Natural killer cell (primary cell): ENCODE data around the gene JOSD2. TPM values are rescaled to one million over a fixed set of nuclear protein-coding genes. Genes with fewer than 3 reads are reported as not detected.

Experiments
- ATAC-seq, 3 donors: fragments of 150-1000 bp in 2 of 3; fragments of 200-7000 bp in 1 of 3; cut with Tn5 transposase; 1 replicate in 1 of 3; 2 replicates in 2 of 3; pipeline ENCODE4 v1.10.0; 2021; ENCODE audit warnings: mild to moderate bottlenecking in 2 of 3, moderate library complexity in 2 of 3
- DNase-seq, 2 donors: peaks; one replicate each; pipeline versions ENCODE4 v3.0.0 to v3.0.0-alpha.2; 2013 to 2021; ENCODE audit warnings: mixed read lengths in 1 of 2
- H3K27ac ChIP-seq: one replicate; pipeline ENCODE4 v1.5.1; 2013; ENCODE audit warnings: mild to moderate bottlenecking, low read length
- H3K27me3 ChIP-seq: one replicate; pipeline ENCODE4 v1.6.1; 2013; ENCODE audit warnings: low read length; ENCODE audit not compliant: control insufficient read depth, insufficient read depth
- H3K36me3 ChIP-seq: one replicate; pipeline ENCODE4 v1.6.1; 2013; ENCODE audit warnings: low read length; ENCODE audit not compliant: control insufficient read depth, insufficient read depth
- H3K4me1 ChIP-seq: one replicate; pipeline ENCODE4 v1.6.1; 2013; ENCODE audit warnings: low read length; ENCODE audit not compliant: control insufficient read depth, insufficient read depth
- H3K4me3 ChIP-seq: one replicate; pipeline ENCODE4 v1.5.1; 2013; ENCODE audit warnings: low read length
- H3K9me3 ChIP-seq: one replicate; pipeline ENCODE4 v1.6.1; 2013; ENCODE audit warnings: low read length; ENCODE audit not compliant: control insufficient read depth, insufficient read depth
- H3K27ac Mint-ChIP-seq, 2 donors: one replicate each; pipeline ENCODE4 v1.8.0; 2022; ENCODE audit warnings: mild to moderate bottlenecking in 2 of 2, mixed read lengths in 2 of 2, moderate library complexity in 1 of 2
- H3K27me3 Mint-ChIP-seq, 2 donors: one replicate each; pipeline ENCODE4 v1.8.0; 2022; ENCODE audit warnings: low read depth in 2 of 2, mixed read lengths in 2 of 2
- H3K36me3 Mint-ChIP-seq: one replicate; pipeline ENCODE4 v1.8.0; 2022; ENCODE audit warnings: mixed read lengths
- H3K4me1 Mint-ChIP-seq, 2 donors: one replicate each; pipeline ENCODE4 v1.8.0; 2022; ENCODE audit warnings: mixed read lengths in 2 of 2
- H3K4me3 Mint-ChIP-seq: one replicate; pipeline ENCODE4 v1.8.0; 2022; ENCODE audit warnings: mild to moderate bottlenecking, moderate library complexity, mixed read lengths
- H3K9me3 Mint-ChIP-seq, 2 donors: one replicate each; pipeline ENCODE4 v1.8.0; 2022; ENCODE audit warnings: mixed read lengths in 2 of 2
- WGBS: methylation state at CpG from one replicate; pipeline ENCODE4 v1.1.7; 2013; ENCODE audit warnings: missing lambda C conversion rate; ENCODE audit not compliant: insufficient coverage; 5-methylcytosine and 5-hydroxymethylcytosine counted together
- intact Hi-C: fragments of 100-400 bp; cut with micrococcal nuclease; formaldehyde crosslinking; loops from one replicate; pipeline ENCODE4 v1.14.2; 2022
- total RNA-seq, 4 donors: library from RNA; stranded (reverse); fragments of 120-200 nt in 1 of 4; gene quantifications; one replicate each; pipeline versions ENCODE4 v1.2.3 to v1.2.4, GENCODE V29; 2013 to 2022
- TF ChIP-seq, protein P1 (sequence below): fragments of 200-600 bp; IDR thresholded peaks from one replicate; pipeline ENCODE4 v1.8.0; 2022; ENCODE audit warnings: antibody characterized with exemption

Gene JOSD2
- total RNA-seq, 3 donors from 2014 or later (not counting 1 experiment from before 2014, with no cell fraction given) = 18.8 to 22.0 (median 20.3) TPM

DNA sequence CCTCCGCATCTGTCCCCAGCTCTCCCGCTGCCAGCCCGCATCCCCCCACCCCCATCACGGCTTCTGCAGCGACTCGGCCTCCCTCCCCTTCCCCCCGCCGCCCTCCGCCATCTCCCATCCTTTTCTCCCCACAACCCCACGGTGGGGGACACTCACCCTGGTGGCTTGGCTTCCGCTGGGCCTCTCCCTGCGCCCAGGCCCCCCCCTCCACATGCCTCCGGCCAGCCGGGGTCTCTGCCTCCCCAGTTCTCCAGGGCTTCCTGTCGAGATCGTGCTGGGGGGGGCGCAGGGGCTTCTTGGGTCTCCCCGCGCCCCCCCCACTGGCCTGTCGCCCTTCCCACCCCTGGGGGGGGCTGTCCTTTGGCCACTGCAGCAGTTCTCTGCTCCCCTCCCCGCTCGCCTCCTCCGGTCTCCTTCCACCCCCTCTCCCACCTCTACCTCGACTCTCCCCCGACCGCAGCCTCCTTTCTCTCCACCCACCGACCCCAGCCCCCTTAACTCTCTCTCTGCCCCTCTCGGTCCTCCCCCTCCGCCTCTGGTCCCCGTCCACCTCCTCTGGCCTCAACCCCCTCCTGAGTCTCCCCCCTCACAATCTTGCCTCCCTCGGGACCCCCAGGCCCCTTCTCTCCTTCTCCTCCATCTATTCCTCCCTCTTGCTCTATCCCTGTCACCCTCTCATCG lies 40.2 kb upstream of the JOSD2 start:
- H3K4me3 ChIP-seq = no peak overlapping the region
- ATAC-seq = no peak
- Mint-ChIP-seq H3K27me3 (peaks cover 41 to 54% of the 10 kb centered on the region in 2 donors), H3K4me3 (no peak overlapping the region), H3K36me3 (no peaks in the 10 kb centered on the region), H3K27ac (peak overlapping the region in 1 of 2 donors; percentile 37), H3K4me1 (peaks cover 0 to 14% of the 10 kb centered on the region in 2 donors), H3K9me3 (no peaks in the 10 kb centered on the region)
- TF ChIP-seq, protein P1, sequence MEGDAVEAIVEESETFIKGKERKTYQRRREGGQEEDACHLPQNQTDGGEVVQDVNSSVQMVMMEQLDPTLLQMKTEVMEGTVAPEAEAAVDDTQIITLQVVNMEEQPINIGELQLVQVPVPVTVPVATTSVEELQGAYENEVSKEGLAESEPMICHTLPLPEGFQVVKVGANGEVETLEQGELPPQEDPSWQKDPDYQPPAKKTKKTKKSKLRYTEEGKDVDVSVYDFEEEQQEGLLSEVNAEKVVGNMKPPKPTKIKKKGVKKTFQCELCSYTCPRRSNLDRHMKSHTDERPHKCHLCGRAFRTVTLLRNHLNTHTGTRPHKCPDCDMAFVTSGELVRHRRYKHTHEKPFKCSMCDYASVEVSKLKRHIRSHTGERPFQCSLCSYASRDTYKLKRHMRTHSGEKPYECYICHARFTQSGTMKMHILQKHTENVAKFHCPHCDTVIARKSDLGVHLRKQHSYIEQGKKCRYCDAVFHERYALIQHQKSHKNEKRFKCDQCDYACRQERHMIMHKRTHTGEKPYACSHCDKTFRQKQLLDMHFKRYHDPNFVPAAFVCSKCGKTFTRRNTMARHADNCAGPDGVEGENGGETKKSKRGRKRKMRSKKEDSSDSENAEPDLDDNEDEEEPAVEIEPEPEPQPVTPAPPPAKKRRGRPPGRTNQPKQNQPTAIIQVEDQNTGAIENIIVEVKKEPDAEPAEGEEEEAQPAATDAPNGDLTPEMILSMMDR = no peak
- DNase-seq = no peak
- 5% methylated on average over 32 of the region's 32 CpGs for WGBS
- H3K27me3 ChIP-seq = peaks cover 2% of the 10 kb centered on the region
- no peaks in the 10 kb centered on the region for H3K36me3 ChIP-seq
- H3K27ac ChIP-seq = no peak overlapping the region
- no peaks in the 10 kb centered on the region for H3K9me3 ChIP-seq
- H3K4me1 ChIP-seq = peaks cover 3% of the 10 kb centered on the region
- intact Hi-C loops = no loop called here

DNA sequence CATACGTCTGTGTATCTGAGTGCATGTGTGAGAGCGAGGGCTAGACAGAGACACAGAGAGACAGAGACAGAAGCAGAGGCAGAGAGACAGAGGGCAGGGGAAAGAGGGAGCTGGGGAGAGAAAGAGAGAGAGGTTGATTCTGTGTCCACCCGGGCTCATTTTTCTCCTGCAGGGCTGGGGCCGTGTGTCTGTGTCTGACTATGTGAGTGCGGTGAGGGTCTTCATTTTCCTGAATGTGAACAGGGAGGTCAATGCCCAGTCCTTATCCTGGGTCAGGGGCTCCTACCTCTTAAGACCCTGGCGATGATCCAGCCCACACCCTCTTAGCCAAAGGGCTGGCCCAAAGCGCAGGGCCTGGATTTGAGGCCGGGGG lies 39.6 kb upstream of the JOSD2 start:
- peaks cover 0 to 11% of the 10 kb centered on the region in 2 donors for H3K4me1 Mint-ChIP-seq
- H3K36me3 ChIP-seq = no peaks in the 10 kb centered on the region
- no peaks in the 10 kb centered on the region for H3K9me3 ChIP-seq
- H3K36me3 Mint-ChIP-seq = no peaks in the 10 kb centered on the region
- no peaks in the 10 kb centered on the region for H3K9me3 Mint-ChIP-seq
- no peaks in the 10 kb centered on the region for H3K4me1 ChIP-seq
- H3K27ac ChIP-seq = no peak overlapping the region
- no peak overlapping the region for H3K4me3 Mint-ChIP-seq
- no peaks in the 10 kb centered on the region for H3K27me3 ChIP-seq
- intact Hi-C loops = no loop called here
- H3K27ac Mint-ChIP-seq = no peak overlapping the region
- no peak for DNase-seq
- peaks cover 39 to 51% of the 10 kb centered on the region in 2 donors for H3K27me3 Mint-ChIP-seq
- no peak overlapping the region for H3K4me3 ChIP-seq
- no peak for ATAC-seq
- TF ChIP-seq, protein P1 = no peak
- WGBS = 53% methylated on average over 8 of the region's 8 CpGs

- Histone ChIP-seq H3K4me3 (no peak overlapping the region), H3K27ac (no peak overlapping the region), H3K27me3 (no peaks in the 10 kb centered on the region), H3K4me1 (no peaks in the 10 kb centered on the region), H3K36me3 (no peaks in the 10 kb centered on the region), H3K9me3 (no peaks in the 10 kb centered on the region)
- intact Hi-C loops = no loop called here
- Mint-ChIP-seq H3K27me3 (peaks cover 33 to 46% of the 10 kb centered on the region in 2 donors), H3K4me1 (peaks cover 0 to 6% of the 10 kb centered on the region in 2 donors), H3K36me3 (no peaks in the 10 kb centered on the region), H3K4me3 (no peak overlapping the region), H3K27ac (no peak overlapping the region), H3K9me3 (no peaks in the 10 kb centered on the region)
- 81% methylated on average over 16 of the region's 17 CpGs for WGBS
- no peak for ATAC-seq
- TF ChIP-seq, protein P1 = no peak
- DNase-seq = no peak
Observed at GRCh38 chr19:50549927-50550593, 39.1 kb upstream of the JOSD2 start.
